ENCODE measurements around the gene MTMR3. TPM values are rescaled to one million over a fixed set of nuclear protein-coding genes. Genes with fewer than 3 reads are reported as not detected.

The MTMR3 gene
- total and polyA plus RNA-seq, 2 of the 8 experiments (the other 6 are each of a cell fraction or from before 2014, with no cell fraction given): 16.9 to 18.5 TPM

DNA sequence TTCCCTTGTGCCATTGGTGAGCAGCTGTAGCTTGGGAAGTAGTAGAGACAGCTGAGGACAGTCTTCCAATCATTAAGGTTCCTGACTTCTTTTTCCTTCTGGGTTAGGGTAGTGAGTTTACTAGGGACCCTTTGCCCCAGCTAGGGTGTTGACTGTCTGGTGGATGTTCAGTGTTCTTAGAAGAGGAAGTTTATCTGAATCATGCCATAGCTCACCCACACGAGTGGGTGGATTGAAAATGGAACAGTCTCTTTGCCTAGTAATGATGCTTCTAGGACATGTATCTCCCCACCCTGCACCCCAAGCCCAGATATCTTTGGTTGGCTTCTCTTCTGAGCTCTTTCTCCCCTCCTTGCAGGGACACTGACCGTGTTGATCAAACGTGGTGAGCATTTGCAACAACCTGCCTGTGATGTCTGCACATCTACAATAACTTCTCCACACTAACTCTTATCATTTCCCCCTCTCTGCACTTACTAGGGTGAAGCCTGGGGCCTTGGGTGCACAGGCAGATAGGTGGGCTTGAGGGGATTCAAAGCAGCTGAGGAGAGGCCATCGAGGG, 140.2 kb downstream of the MTMR3 start:
- Histone ChIP-seq H3K9ac (replicated peaks in 1 of 4; ENCODE audit: extremely low read depth in 1 of 4, low read depth in 3 of 4, low read length in 3 of 4) (no peak overlapping the region), H3K9me3 (ENCODE audit: insufficient read depth in 2 of 2, low read depth in 1 of 2, low read length in 1 of 2) (no peaks in the 10 kb centered on the region), H3K23me2 (ENCODE audit: low read depth, low read length) (no peaks in the 10 kb centered on the region), H4K20me1 (replicated peaks in 1 of 2; ENCODE audit: control insufficient read depth in 1 of 2, insufficient read depth in 2 of 2, low read length in 2 of 2) (peaks cover 2% of the 10 kb centered on the region in 2 experiments), H2BK15ac (ENCODE audit: low read length) (no peak overlapping the region), H3K4me3 (ENCODE audit: extremely low read depth in 1 of 4, insufficient read depth in 2 of 4, low read depth in 3 of 4, low read length in 4 of 4) (no peak overlapping the region), H2BK5ac (ENCODE audit: low read depth, low read length) (no peak overlapping the region), H2AK5ac (ENCODE audit: low read depth, low read length) (no peak overlapping the region), H3K4ac (replicated peaks; ENCODE audit: insufficient read length, low read depth, low read length) (no peak overlapping the region), H3K4me1 (replicated peaks in 1 of 4; ENCODE audit: control insufficient read depth in 3 of 4, insufficient read depth in 4 of 4, low read length in 3 of 4) (no peaks in the 10 kb centered on the region), H3K18ac (ENCODE audit: extremely low read depth, low read length) (no peak overlapping the region), H3K27ac (ENCODE audit: low read depth, low read length) (no peak overlapping the region), H3K36me3 (ENCODE audit: control insufficient read depth in 2 of 4, insufficient read depth in 4 of 4, low read length in 3 of 4) (peaks cover 9 to 41% (median 31%) of the 10 kb centered on the region in 4 experiments; a peak in 6 of 8 replicates), H4K91ac (replicated peaks; ENCODE audit: insufficient read length, low read length) (no peak overlapping the region), H2AFZ (ENCODE audit: low read length) (no peak overlapping the region), H2BK20ac (ENCODE audit: low read length) (no peak overlapping the region), H4K5ac (ENCODE audit: insufficient read length, low read depth, low read length) (no peak overlapping the region), H2BK12ac (ENCODE audit: low read depth, low read length) (no peak overlapping the region), H3K23ac (ENCODE audit: insufficient read length) (no peak overlapping the region), H3K79me1 (ENCODE audit: low read depth, low read length) (0 out of 2 replicates have a peak, but pooled peaks cover 3% of the 10 kb centered on the region), H3K4me2 (ENCODE audit: insufficient read depth in 1 of 2, low read depth in 2 of 2, low read length in 2 of 2) (no peak overlapping the region), H3K14ac (ENCODE audit: insufficient read length) (no peak overlapping the region), H3K79me2 (ENCODE audit: control insufficient read depth in 1 of 2, insufficient read depth in 2 of 2, low read length in 2 of 2) (no peaks in the 10 kb centered on the region), H4K8ac (ENCODE audit: extremely low read depth, insufficient read depth, low read length) (no peak overlapping the region), H3K56ac (replicated peaks; ENCODE audit: insufficient read length, low read depth, low read length) (no peak overlapping the region), H3K27me3 (replicated peaks in 1 of 4; ENCODE audit: control insufficient read depth in 3 of 4, extremely low read depth in 1 of 4, insufficient read depth in 3 of 4, low read length in 3 of 4) (no peaks in the 10 kb centered on the region), H2BK120ac (replicated peaks; ENCODE audit: low read depth, low read length) (no peak overlapping the region)
- FAIRE-seq: no peak
- ChIA-PET POLR2A (ENCODE audit: partially characterized antibody) (no interaction called here), CTCF (ENCODE audit: partially characterized antibody) (interaction anchor here (0.8 to 1.3 kb wide), 5 partner anchors 18 to 233 kb away, joined by 4 to 5 read pairs (median 4); no protein-coding TSS in a partner anchor)
- no peak for DNase-seq (ENCODE audit: low read depth in 1 of 2, low spot score in 2 of 2)
- no peak for TF ChIP-seq RFX5 (IDR thresholded peaks at IDR 0.05; ENCODE audit: borderline replicate concordance, low read depth, low read length)
- WGBS, 2 experiments (ENCODE audit: extremely low coverage in 1 of 2, insufficient coverage in 1 of 2, insufficient read length in 1 of 2, insufficient replicate concordance in 2 of 2, low coverage in 1 of 2, low lambda C conversion rate in 2 of 2, missing lambda C conversion rate in 1 of 2): 88% methylated on average over 4 of the region's 4 CpGs; no CpG with 5 or more reads in 1 of the 2 experiments
